Measurements from ENCODE around the gene AMACR. TPM values are rescaled to one million over a fixed set of nuclear protein-coding genes. Genes with fewer than 3 reads are reported as not detected.

The AMACR gene
- total and polyA plus RNA-seq, 9 of the 15 experiments (the other 6 are each of a cell fraction or from before 2014, with no cell fraction given), result 0.72 to 4.6 (median 4.0) TPM

DNA sequence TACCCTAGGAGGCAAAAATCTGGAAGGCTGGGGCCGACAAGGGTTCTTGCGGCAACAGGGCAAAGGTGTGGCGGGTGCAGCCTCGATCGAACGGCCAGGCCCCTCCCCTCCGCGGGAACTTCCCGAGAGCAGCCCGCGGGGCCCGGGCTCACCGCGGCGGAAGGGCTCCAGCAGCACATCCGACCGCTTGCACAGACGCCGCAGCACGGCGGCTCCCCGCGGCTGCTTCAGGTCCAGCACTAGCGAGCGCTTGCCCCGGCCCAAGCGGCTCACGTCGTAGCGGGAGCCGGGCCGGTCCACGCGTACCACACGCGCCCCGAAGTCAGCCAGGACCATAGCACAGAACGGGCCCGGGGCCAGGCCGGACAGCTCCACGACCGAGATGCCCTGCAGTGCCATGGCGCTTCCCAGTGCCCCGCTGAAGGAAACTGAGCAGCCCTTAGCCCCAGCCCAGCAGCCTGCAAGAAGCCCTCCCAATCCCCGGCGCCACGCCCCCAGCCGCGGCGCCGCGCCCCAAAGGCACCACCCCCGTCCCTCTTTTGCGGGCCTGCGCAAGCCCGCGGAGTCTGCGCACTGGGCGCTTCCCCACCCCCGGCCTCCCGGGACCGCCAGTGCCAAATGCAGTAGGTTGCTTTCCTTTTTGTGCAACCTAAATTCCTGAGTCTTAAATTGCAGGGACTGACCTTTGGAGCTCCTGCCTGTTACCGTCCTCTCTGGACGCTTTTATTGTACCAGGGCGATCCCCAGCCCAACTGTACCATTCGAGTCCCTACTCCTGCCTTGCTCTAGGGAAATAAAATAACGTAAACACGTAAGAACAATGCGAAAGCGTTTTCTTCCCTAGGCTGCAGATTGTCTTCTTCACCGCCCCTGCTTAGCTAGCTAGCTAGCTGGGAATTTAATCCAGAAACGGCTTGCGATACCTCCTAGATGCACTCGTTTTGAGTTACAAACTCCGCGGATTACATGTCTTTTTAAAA, at the start of gene AMACR (continued):
- TF ChIP-seq, protein P1, sequence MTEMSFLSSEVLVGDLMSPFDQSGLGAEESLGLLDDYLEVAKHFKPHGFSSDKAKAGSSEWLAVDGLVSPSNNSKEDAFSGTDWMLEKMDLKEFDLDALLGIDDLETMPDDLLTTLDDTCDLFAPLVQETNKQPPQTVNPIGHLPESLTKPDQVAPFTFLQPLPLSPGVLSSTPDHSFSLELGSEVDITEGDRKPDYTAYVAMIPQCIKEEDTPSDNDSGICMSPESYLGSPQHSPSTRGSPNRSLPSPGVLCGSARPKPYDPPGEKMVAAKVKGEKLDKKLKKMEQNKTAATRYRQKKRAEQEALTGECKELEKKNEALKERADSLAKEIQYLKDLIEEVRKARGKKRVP (CRISPR knock-in tag; IDR thresholded peaks at IDR 0.05), result 0 out of 2 replicates have a peak, but pooled peaks have one; percentile 27
- peak in 1 of 2 experiments; percentile 36; a peak in 1 of 4 replicates for TF ChIP-seq TRIM24 (IDR thresholded peaks at IDR 0.05)
- TF ChIP-seq PTRF (tag; IDR thresholded peaks at IDR 0.05), result no peak
- TF ChIP-seq ZKSCAN3 (CRISPR knock-in tag; IDR thresholded peaks at IDR 0.05), result no peak
- TF ChIP-seq SIX5 (IDR thresholded peaks at IDR 0.05; ENCODE audit: borderline replicate concordance in 1 of 2, insufficient read depth in 1 of 2, low read depth in 1 of 2, low read length in 2 of 2), result no peak
- no peak for TF ChIP-seq TRIM28 (IDR thresholded peaks at IDR 0.05)
- TF ChIP-seq, protein P2, sequence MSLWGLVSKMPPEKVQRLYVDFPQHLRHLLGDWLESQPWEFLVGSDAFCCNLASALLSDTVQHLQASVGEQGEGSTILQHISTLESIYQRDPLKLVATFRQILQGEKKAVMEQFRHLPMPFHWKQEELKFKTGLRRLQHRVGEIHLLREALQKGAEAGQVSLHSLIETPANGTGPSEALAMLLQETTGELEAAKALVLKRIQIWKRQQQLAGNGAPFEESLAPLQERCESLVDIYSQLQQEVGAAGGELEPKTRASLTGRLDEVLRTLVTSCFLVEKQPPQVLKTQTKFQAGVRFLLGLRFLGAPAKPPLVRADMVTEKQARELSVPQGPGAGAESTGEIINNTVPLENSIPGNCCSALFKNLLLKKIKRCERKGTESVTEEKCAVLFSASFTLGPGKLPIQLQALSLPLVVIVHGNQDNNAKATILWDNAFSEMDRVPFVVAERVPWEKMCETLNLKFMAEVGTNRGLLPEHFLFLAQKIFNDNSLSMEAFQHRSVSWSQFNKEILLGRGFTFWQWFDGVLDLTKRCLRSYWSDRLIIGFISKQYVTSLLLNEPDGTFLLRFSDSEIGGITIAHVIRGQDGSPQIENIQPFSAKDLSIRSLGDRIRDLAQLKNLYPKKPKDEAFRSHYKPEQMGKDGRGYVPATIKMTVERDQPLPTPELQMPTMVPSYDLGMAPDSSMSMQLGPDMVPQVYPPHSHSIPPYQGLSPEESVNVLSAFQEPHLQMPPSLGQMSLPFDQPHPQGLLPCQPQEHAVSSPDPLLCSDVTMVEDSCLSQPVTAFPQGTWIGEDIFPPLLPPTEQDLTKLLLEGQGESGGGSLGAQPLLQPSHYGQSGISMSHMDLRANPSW (CRISPR knock-in tag; IDR thresholded peaks at IDR 0.05), result 0 out of 2 replicates have a peak, but pooled peaks have one; percentile 28
- peak; percentile 24 for TF ChIP-seq NUFIP1 (IDR thresholded peaks at IDR 0.05; ENCODE audit: partially characterized antibody)
- TF ChIP-seq SRSF1 (IDR thresholded peaks at IDR 0.05; ENCODE audit: low read depth, low read length), result no peak
- TF ChIP-seq, protein P3, sequence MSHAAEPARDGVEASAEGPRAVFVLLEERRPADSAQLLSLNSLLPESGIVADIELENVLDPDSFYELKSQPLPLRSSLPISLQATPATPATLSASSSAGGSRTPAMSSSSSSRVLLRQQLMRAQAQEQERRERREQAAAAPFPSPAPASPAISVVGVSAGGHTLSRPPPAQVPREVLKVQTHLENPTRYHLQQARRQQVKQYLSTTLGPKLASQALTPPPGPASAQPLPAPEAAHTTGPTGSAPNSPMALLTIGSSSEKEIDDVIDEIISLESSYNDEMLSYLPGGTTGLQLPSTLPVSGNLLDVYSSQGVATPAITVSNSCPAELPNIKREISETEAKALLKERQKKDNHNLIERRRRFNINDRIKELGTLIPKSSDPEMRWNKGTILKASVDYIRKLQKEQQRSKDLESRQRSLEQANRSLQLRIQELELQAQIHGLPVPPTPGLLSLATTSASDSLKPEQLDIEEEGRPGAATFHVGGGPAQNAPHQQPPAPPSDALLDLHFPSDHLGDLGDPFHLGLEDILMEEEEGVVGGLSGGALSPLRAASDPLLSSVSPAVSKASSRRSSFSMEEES (CRISPR knock-in tag; IDR thresholded peaks at IDR 0.05), result no peak
- no peak for TF ChIP-seq ZC3H11A (IDR thresholded peaks at IDR 0.05; ENCODE audit: low read depth, low read length)
- TF ChIP-seq POLR2AphosphoS5 (IDR thresholded peaks at IDR 0.05; ENCODE audit: control insufficient read depth, insufficient read depth, low read depth, low read length), result peak; percentile 55; the same call in 1 of the 2 replicates
- TF ChIP-seq ZSCAN29 (IDR thresholded peaks at IDR 0.05), result peak; percentile 61; the same call in 1 of the 2 replicates
- TF ChIP-seq, protein P4, sequence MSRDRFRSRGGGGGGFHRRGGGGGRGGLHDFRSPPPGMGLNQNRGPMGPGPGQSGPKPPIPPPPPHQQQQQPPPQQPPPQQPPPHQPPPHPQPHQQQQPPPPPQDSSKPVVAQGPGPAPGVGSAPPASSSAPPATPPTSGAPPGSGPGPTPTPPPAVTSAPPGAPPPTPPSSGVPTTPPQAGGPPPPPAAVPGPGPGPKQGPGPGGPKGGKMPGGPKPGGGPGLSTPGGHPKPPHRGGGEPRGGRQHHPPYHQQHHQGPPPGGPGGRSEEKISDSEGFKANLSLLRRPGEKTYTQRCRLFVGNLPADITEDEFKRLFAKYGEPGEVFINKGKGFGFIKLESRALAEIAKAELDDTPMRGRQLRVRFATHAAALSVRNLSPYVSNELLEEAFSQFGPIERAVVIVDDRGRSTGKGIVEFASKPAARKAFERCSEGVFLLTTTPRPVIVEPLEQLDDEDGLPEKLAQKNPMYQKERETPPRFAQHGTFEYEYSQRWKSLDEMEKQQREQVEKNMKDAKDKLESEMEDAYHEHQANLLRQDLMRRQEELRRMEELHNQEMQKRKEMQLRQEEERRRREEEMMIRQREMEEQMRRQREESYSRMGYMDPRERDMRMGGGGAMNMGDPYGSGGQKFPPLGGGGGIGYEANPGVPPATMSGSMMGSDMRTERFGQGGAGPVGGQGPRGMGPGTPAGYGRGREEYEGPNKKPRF (IDR thresholded peaks at IDR 0.05; ENCODE audit: low read depth, low read length), result no peak
- peak; percentile 66 for TF ChIP-seq TAF1 (IDR thresholded peaks at IDR 0.05; ENCODE audit: control insufficient read depth, extremely low read depth, insufficient read depth, low read length, severe bottlenecking)
- TF ChIP-seq GATAD2A (IDR thresholded peaks at IDR 0.05), result no peak
- 0 out of 4 replicates have a peak, but pooled peaks of 1 of the 2 experiments have one; percentile 36 for TF ChIP-seq KDM4B (IDR thresholded peaks at IDR 0.05; ENCODE audit: borderline replicate concordance in 2 of 2, low read depth in 1 of 2)
- TF ChIP-seq BMI1 (IDR thresholded peaks at IDR 0.05; ENCODE audit: low read length), result no peak

Data from K562 (cell line).